Measurements from ENCODE around the gene ECI2.
"Not testable (repeated sequence)": the region's sequence is repeated elsewhere in the genome, so short reads cannot be mapped to it uniquely, and the experiment has no call there.

The ECI2 gene

DNA sequence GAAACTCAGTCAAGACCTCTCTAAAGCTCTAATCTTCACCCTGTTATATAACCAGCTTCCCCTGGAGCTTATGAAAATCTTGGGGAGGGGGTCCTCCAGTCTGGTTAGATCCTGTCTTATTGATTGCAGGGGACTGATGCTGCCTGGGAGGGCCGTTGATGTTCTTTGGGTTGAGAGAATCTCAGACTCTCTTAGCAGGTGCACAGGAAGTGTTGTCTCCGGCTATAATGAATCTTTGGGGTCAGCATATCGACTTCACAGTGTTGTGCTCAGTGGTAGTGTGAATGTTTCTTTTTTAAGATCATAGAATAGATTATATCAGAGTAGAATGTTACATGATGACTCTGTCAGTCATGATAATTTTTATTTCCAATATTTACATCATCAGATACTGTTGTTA is 2.8 kb upstream of the ECI2 start:
- no peak for DNase-seq

GRCh38 chr6:4136354-4136831 is 1.0 kb upstream of the ECI2 start:
- DNase-seq: no peak

DNA sequence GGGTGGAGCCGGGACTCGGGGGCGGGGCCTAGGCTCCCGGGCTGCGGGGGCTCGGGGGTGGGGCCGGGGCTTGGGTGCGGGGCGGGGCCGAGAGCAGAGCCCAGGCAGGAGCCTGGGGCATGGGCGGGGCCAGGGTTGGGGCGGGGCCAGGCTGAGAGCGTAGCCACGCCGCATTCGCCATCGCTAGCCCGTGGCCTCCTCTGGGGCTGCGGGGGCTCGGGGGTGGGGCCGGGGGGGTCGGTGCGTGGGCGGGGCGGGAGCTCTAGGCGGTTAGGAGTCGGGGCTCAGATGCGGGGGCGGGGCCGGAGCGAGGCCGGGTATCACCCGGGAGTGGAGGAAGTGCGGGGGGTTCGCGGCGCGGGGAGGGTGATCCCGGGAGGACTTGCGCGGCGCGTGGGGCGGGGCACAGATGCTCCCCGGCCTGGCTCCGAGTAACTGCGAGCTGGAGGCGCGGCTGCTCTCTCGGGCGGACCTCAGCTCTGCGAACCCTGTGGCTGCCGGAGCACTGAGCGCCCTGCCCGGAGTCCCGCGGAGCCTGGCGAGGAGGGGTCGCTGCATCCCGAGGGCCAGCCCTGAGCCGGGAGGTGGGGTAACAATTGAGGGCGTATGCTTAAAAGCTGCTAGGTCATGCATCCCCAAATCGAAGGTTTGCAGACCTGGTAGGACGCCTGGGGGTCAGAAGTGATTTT is 434 bp upstream of the ECI2 start:
- DNase-seq: peak; percentile 73

DNA sequence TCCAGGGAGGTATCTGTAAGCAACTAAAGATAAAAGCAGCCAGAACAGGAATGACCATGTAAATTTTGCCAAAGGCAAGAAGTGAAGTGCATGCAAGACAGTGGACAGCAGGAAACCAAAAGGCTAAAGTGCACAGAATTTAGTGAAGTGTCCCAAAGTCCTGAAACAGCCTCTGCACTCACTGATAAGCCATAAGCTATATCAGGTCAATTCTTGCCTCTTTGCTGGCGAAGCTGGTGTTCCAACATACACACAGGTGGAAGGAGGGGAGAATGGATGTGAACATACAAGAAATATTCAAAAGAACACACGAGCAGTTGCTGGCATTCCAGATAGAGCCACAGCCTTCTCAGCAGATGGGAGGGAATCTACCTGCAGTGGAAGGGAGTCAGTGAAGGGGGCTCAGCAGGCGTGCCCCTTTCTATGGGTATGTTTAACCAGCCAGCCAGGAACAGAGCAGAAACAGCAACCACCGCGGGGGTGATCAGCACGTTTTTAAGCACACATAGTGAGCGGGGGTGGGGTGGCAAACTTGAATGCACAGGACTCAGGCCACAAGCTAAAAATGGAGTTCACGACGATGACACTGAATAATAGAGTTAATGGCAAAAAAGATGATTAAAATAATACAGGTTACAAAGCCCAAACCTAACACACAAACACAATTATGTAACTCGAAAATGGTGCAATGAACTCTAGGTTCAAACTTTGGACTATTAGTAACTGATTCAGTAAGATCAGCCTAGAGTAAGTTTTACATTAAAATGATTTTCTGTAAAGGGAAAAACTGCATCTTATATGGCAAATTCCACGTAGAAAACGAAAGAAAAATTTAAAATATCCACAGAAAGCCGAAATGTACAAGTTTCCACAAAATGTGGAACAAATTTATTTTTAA is 1.2 kb downstream of the ECI2 start:
- no peak for DNase-seq

- DNase-seq: no peak
Measured at GRCh38 chr6:4130357-4130987, 4.9 kb downstream of the ECI2 start.

DNA sequence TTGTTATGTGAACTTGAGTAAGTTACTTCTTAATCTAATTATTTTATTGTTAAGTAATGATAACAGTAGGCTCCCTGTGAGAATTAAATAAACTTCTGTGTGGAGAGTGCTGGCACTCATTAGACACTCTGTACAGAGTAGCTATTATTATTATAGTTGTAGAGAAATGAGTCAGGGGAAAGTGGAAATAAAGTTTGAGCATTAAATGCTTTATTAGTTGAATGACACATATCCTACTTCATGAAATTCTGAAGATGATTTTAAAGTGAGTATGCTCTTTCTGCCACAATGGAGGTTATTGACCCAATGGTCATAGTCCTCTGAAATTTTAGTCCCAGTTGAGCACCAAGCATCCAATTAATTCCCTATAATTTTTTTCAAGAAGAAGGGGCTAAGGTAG is 5.9 kb downstream of the ECI2 start:
- no peak for DNase-seq

DNA sequence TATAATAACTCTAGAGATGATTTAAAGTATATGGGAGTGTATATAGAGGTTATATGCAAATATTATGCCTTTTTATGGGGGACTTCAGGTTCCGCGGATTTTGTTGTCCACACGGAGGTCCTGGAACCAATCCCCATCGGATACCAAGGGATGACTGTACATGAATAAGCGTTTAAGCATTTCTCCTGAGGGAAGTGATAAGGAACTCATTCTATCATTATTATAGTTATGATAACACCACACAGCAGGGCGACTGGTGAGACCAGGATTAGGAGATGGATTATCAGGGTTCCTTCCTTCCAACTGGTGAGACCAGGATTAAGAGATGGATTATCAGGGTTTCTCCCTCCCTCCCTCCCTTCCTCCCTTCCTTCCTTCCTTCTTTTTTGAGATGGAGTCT is 6.6 kb downstream of the ECI2 start:
- DNase-seq: no peak

GRCh38 chr6:4128072-4128471 is 7.3 kb downstream of the ECI2 start:
- DNase-seq: no peak

DNA sequence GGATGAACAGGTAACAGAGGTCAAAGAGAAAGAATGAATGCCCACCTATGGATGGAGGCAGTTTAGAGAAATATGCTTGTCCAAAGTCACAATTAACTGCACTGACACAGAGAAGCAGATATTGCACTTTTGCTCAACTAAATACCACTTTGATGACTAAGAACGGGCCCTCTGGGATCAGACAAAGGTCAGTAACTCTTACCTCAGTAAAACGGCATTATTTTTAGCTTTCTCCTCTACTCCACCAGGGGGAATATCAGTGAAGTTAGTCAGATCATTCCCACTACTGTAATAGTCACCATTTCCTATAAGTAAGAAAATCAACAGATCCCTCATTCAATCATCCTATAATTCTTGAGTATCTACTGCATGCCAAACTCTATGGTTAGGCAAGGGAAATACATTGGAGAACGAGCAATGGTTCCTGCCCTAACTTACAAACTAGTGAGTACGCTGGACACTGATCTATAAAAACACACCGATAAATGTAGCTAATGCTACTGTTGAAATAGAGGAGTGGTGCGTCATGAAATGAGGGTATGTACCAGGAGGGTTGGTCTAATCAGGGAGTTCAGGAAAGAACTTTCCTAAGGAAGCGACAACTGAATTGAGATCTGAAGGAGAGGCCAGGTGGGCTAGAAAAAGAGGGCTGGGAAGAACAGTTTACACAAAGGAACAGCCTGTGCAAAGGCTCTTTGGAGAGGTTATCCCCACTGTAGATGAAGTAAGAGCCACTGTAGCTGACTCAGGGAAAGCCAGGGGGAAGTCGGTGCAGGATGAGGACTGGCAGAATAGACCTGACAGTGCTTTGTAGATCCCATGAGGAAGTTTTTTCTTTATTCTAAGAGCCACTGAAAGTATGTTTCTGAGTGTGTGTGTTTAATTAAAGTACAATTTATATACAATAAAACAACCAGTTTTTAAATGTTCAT is 9.2 kb downstream of the ECI2 start:
- no peak for DNase-seq

- DNase-seq: no peak
Measured at GRCh38 chr6:4125500-4125899, 9.9 kb downstream of the ECI2 start.

- DNase-seq: no peak
Measured at GRCh38 chr6:4124351-4124750, 11.0 kb downstream of the ECI2 start.

DNA sequence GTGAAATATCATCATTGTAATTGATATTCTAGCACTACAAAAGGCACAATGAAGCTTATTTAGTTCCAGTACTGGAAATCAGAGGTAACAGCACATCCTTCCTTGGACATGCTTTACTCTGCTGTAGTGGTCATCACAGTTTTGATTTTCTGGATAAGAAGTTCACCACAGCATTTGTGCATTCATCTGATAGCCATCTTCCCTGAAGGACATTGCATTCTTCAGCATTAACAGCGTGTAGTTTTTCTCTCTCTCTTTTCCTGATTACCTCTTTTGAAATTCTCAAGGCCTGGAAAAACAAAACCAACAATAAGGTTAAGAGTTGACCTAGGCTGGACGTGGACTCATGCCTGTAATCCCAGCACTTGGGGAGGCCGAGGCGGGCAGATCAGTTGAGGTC is 19.6 kb downstream of the ECI2 start:
- DNase-seq: no peak

- no peak for DNase-seq
Measured at GRCh38 chr6:4114123-4114522, 21.3 kb downstream of the ECI2 start.

- no peak for DNase-seq
Measured at GRCh38 chr6:4113649-4114048, 21.7 kb downstream of the ECI2 start.

- DNase-seq: no peak
Measured at GRCh38 chr6:4112366-4112765, 23.0 kb downstream of the ECI2 start.

GRCh38 chr6:4109363-4109815 is 26.0 kb downstream of the ECI2 start:
- DNase-seq: not testable (repeated sequence)

- no peak for DNase-seq
Measured at GRCh38 chr6:4108561-4109093, 26.7 kb downstream of the ECI2 start.

DNA sequence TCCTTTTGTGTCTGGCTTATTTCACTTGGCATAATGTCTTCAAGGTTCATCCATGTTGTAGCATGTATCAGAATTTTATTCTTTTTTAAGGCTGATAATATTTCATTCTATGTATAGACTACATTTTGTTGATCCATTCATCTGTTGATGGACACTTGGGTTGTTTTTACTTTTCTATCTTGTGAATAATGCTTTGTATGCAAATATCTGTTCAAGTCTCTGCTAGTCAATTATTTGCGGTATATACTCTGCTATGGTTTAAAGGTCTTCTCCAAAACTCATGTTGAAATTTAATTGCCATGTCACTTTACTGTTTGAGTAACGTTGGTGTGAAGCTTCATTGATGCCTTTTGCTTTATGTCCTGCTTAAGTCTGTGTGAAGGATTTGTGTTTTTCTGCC is 27.5 kb downstream of the ECI2 start:
- no peak for DNase-seq

- DNase-seq: no peak
Measured at GRCh38 chr6:4105980-4106536, 29.3 kb downstream of the ECI2 start.

- DNase-seq: peak; percentile 35
Measured at GRCh38 chr6:4103929-4104328, 31.4 kb downstream of the ECI2 start.

DNA sequence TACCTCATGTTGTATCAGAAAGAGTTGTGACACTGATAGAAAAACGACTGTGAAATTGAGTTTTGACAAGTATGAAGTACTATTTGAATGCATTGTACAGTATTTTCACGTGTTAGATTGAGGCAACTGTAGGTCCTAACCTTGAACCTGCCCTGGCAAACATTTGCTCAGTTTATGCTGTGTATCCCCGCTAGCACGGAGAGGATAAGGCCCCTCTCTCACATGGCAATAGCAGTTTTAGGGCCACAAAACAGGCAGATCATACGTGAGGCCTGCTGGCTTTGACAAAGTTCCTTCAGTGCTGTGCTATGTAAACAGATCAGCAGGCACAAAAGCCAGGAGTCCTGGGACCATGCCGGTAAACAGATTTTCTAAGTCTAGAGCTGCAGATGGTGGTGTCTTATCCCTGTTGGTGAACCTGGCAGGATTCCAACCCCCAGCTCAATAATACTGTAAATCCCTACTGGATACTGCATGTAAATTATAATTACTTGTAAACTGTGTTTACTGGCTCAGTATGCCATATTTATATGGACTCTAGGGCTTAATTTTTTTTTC is 32.6 kb downstream of the ECI2 start:
- peak; percentile 89 for DNase-seq

DNA sequence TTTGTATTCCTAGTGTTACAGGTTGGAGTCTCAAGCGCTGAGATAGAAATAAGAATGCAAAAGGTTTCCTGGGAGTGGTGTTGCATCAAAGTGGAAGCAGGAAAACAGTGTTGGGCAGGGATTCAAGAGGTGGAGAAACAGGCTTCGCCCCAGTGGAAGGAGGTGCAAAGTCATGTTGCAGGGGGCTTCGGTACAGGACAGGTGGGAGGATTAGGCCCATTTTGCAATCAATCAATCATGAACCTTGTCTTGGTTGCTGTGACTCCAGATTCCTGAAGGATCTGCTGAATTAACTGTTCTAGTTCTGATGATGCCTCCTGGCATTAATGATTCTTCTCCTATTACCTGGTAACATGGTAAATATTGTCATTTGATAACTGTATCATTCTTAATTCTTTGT is 34.1 kb downstream of the ECI2 start:
- no peak for DNase-seq
